RKO (cell line): ENCODE measurements around the gene RCL1.

Source experiments
- DNase-seq: peaks from one replicate; pipeline ENCODE4 v3.0.0-alpha.2; 2016; ENCODE audit warnings: low spot score

The RCL1 gene

GRCh38 chr9:4811824-4812223 is 19.1 kb downstream of the RCL1 start:
- no peak for DNase-seq

GRCh38 chr9:4812858-4813257 is 20.1 kb downstream of the RCL1 start:
- no peak for DNase-seq

GRCh38 chr9:4814913-4815312 is 22.2 kb downstream of the RCL1 start:
- no peak for DNase-seq

- no peak for DNase-seq
Measured at GRCh38 chr9:4815381-4815956, 22.7 kb downstream of the RCL1 start.

- DNase-seq = no peak
Measured at GRCh38 chr9:4820168-4820567, 27.4 kb downstream of the RCL1 start.

GRCh38 chr9:4821133-4821532 is 28.4 kb downstream of the RCL1 start:
- DNase-seq = no peak

- DNase-seq = no peak
Measured at GRCh38 chr9:4822057-4822456, 29.3 kb downstream of the RCL1 start.

GRCh38 chr9:4826417-4827166 is 33.8 kb downstream of the RCL1 start:
- DNase-seq = no peak

GRCh38 chr9:4827224-4827623 is 34.5 kb downstream of the RCL1 start:
- no peak for DNase-seq

GRCh38 chr9:4828761-4829160 is 36.0 kb downstream of the RCL1 start:
- no peak for DNase-seq

- DNase-seq = no peak
Measured at GRCh38 chr9:4829969-4830368, 37.2 kb downstream of the RCL1 start.

GRCh38 chr9:4830699-4831098 is 38.0 kb downstream of the RCL1 start:
- no peak for DNase-seq

GRCh38 chr9:4831119-4831518 is 38.4 kb downstream of the RCL1 start:
- DNase-seq = no peak

GRCh38 chr9:4831944-4832343 is 39.2 kb downstream of the RCL1 start:
- DNase-seq = no peak

- DNase-seq = peak; percentile 93
Measured at GRCh38 chr9:4832786-4833579, 40.2 kb downstream of the RCL1 start.

GRCh38 chr9:4833781-4834560 is 41.2 kb downstream of the RCL1 start:
- DNase-seq = peak; percentile 44

- DNase-seq = no peak
Measured at GRCh38 chr9:4836676-4837075, 43.9 kb downstream of the RCL1 start.

GRCh38 chr9:4837261-4838188 is 44.8 kb downstream of the RCL1 start:
- DNase-seq = no peak

- no peak for DNase-seq
Measured at GRCh38 chr9:4838189-4838546, 45.4 kb downstream of the RCL1 start.

GRCh38 chr9:4839470-4839912 is 46.7 kb downstream of the RCL1 start:
- DNase-seq = no peak

GRCh38 chr9:4840018-4840417 is 47.3 kb downstream of the RCL1 start:
- no peak for DNase-seq
